GM21825 (cell line): Measurements from ENCODE around the gene PIP5K1B.
A peak's percentile ranks its signal among the peaks of the same experiment; 100 is the strongest.

Source experiments
- ATAC-seq: cut with Tn5 transposase; IDR thresholded peaks from one replicate; pipeline ENCODE4 v1.9.1; 2021; ENCODE audit warnings: mild to moderate bottlenecking, moderate library complexity; ENCODE audit not compliant: unreplicated experiment

Gene PIP5K1B

DNA sequence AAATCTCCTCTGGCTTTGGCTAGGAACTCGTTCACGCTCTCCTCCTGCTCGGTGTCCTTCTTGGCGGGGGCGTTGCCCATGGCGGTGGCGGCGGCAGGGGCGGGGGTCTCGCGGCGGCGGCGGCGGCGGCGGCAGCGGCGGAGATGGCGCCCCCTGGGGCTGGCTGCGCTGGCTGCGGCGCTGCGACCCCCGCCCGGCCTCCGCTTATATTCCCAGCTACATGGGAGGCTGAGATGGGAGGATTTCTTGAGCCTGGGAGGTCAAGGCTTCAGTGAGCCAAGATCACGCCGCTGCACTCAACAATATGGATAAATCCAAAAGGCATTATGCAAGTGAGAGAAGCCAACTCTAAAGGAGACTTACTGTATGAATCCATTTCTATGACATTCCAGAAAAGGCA is 309.0 kb downstream of the PIP5K1B start, which contains the start of gene PRKACG:
Gene PRKACG (minus strand): TSS at position 101 of the 400 bp plus-strand sequence. CDS start 21 bp downstream, at position 80.
- ATAC-seq: no peak

DNA sequence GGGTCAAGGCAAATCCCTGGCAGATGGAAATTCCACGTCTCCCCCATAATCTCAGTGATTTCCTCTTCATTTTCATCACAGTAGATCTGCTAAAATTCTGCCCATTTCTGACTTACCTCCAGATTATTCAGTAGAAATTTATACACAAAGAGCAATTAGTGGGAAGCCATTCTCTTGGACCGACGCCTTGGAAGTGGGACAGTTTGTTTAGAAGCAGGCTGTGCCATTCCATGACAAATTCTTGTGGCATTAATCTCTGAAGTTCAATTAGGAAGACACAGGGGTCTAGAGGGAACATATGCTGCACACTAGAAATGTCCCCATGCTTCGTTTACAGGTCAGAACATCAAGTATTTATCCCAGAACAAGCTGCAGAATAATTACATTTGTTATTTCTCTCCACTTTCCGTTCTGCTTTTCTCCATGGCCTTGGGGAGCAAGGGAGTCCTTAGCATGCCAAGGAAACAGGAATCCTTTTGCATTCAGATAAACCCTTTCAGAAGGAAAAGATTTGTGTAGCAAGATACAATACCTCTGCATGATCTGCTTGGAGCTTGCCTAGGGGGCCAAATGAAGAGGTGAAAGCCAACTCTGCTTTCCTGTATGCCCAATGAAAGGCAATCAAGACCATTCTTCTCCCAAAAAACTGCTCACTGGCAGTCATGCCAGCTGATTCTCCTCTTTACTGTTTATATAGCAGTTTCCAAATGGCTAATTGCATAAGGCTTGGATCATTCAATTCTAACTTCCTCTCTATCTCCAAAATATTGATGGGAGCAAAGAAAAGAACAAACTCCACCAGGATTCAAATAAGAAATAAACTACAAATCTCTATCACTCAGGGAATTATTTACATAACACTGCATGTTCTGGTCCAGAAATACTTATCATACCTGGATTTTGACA is 311.4 kb downstream of the PIP5K1B start:
- ATAC-seq: no peak

DNA sequence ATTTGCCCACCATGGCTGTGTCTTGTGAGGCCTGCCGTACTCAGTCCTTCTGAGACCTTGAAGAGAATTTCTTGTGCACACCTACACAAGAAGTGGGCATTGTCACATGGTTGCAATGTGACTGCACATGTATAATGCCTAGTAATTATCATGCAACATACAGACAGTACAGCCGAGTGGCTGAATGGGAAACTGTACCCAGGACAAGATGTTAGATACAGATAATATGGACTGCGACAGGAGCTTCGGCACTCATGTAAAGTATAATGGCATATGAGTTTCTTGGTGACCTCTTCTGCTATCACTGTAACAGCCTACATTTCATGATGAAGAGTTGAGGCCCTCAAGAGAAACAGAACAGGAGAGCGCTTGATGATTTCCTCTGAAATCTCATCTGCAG is 313.7 kb downstream of the PIP5K1B start:
- ATAC-seq: no peak

DNA sequence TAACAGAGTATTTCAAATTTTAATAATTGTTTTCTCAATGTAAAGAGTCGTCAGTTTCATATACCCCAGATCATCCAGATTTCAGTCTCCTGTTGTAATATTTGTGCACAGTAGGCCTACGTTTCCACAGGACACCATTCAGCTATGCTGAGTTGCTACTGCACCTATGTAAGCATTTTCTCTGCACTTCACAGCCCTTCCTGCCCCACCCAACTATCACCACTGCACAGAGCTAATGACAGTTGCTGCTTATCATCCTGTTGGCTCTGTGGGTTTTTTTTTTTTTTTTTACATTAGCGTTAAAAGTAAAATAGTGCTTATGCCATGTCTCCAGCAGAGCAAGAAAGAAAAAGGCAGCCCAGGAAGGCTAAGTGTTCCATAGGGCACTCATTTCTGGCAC is 314.8 kb downstream of the PIP5K1B start:
- ATAC-seq: no peak

DNA sequence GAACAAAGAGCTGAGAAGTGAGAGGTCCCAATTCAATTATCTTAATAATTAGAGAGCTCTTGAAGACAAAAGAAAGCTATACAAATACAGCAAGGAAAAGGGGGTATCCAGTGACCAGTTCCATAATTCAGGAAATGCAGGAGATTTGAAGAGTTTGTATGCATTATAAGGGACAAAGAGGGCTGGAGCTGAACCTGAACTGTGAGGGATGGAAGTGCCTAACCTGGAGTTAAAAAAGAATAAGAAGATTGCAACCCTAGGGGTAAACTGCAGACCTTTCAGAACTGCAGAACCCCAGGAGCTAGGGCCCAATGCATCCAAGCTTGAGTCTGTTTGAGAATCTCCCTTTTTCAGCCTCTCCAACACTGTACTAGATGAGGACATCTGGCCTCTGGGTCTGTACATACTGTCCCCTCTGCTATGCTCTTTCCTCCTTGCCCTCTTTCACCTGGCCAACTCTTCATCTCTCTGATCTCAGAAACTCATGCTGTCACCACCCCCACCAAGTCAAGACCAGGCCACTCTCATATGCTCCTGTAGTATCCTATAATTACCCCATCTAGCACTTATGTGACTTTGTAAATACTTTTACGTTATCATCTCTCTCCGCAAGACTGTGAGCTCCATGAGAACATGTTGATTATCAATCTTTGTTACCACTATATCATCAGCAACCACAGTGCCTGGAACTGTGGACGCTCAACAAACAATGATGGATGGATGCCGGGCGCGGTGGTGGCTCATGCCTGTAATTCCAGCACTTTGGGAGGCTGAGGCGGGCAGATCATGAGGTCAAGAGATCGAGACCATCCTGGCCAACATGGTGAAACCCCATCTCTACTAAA is 315.5 kb downstream of the PIP5K1B start:
- ATAC-seq: no peak

DNA sequence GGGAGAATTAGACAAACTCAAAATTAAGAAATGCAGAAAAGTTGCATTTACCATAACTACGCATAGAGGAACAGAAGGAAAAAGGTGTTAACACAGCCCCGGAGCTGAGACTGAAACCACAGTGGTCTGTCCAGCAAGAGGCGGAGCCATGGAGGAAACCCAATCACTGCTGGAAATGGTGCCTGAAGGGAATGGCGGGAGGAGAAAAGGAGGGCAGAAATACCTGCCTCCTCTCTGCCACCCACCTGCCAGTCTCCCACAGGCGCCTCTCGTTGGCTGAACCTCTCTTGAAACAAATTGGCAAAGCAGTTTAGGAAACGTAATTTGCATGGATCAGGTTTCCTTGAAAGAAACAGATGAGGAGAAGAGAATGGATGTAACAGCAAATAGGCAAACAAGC is 318.6 kb downstream of the PIP5K1B start:
- ATAC-seq: no peak

DNA sequence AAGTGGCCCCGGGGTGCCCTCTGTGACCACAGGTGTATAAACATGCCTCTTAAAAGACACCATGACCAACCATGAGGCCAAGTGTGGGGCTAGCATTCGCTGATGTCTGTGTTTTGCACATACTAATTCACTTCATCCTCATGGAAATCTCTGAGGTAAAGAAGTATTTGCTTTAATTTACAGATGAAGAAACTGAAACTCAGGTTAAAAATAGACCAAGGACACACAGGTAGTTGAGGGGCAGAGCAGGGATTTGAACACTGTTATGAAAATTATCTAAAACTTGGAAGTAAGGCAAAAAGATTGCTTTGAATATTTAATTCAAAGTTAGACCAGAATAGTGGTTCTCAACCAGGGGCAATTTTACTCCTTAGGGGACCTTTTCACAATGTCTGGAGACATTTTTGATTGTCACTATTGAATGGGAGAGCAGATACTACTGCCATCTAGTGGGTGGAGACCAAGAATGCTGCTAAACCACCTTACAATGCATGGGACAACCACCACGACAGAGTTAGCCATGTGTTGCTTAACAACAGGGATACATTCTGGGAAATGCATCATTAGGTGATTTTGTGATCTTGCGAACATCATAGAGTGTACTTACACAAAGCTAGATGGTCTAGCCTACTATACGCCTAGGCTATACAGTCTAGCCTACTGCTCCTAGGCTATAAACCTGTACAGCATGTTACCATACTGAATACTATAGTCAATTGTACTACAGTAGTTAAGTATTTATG is 322.5 kb downstream of the PIP5K1B start:
- ATAC-seq: peak; percentile 79

DNA sequence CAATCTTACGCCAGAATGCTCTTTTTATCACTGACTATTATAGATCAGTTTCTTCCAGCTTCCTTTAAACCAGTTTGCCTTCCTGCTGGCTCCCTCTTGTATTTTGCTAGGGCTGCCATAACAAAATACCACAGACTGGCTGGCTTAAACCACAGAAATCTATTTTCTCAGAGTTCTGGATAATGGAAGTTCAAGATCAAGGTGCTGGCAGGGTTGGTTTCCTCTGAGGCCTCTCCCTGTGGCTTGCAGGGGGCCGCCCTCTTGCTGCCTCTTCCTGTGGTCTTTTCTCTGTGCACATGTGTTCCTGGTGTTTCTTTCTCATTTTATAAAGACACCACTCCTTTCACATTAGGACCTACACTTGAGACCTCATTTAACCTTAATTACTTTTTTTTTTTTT is 323.7 kb downstream of the PIP5K1B start:
- ATAC-seq: no peak

DNA sequence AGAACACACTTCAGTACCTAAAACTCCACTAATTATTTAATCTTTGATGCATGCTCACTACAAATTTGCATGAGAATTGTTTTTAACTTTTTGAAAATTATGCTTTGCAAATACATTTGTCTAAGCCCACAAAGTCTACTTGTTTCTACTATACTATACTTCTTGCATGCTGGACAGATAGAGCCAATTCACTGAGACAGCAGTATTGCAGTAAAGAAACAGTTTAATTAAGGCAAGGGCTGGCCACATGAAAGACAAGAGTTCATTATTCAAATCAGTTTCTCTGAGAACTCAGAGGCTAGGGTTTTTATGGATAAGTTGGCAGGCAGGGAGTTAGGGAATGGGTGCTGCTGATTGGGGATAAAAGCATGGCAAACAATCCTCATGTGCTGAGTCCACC is 324.5 kb downstream of the PIP5K1B start:
- ATAC-seq: no peak

DNA sequence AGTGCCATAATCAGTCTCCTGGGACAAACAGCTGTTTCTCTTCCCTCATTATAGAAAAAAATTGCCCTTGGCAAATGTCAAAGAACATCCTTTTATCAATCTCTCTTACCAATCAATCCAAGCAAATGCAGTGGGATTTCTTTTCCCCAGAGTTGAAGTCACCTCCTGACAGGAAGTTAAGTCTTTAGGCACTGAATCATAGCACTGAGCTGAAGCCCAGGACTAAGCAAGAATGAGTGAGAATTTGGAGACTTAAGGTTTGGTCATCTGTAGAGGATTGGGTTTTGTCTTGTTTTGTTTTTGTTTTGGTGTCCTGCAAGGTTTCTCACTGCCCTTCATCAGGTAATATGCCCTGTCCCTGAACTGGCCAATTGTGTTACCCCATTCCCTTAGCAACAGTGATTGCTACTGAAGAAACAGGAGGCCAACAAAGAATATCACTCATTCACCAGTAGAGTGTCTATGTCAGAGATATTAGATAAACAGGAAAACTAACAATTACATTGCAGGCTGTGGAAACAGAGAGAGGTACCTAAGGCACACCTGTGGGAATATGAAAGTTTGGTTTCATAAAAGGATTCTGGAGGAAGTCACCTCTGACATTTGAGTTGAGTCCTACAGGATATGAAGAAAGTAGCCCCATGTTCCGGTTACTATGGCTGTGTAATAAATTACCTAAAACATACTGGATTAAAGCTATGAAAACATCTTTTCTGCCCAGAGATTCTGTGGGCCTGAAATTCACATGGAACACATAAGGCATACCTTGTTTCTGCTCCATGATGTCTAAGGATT is 326.0 kb downstream of the PIP5K1B start:
- no peak for ATAC-seq

DNA sequence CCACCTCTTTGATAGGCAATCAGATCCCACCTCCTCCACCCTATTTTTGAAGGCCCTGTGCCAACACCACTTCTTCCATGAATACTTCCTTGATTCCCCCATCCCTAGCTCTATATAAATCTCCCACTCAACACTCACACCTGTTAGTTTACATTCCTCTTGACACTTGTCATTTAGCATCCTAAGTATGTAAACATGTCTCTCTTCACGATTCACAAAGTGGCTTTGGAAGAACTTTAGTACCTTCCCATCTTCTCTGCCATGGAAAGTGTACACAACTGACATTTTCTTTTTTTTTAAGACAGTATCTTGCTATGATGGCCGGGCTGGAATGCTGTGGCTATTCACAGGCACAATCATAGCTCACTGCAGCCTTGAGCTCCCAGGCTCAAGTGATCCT is 329.0 kb downstream of the PIP5K1B start:
- no peak for ATAC-seq

DNA sequence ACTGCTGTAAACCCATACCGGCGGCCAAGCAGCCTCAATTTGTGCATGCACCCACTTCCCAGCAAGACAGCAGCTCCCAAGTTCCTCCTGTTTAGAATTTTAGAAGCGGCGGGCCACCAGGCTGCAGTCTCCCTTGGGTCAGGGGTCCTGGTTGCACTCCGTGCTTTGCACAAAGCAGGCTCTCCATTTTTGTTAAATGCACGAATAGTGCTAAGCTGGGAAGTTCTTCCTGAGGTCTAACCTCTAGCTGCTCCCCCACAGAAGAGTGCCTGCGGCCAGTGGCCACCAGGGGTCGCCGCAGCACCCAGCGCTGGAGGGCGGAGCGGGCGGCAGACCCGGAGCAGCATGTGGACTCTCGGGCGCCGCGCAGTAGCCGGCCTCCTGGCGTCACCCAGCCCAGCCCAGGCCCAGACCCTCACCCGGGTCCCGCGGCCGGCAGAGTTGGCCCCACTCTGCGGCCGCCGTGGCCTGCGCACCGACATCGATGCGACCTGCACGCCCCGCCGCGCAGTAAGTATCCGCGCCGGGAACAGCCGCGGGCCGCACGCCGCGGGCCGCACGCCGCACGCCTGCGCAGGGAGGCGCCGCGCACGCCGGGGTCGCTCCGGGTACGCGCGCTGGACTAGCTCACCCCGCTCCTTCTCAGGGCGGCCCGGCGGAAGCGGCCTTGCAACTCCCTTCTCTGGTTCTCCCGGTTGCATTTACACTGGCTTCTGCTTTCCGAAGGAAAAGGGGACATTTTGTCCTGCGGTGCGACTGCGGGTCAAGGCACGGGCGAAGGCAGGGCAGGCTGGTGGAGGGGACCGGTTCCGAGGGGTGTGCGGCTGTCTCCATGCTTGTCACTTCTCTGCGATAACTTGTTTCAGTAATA is 330.6 kb downstream of the PIP5K1B start, which contains the start of gene FXN:
Gene FXN (plus strand): TSS at position 315 of the 871 bp plus-strand sequence. CDS start 31 bp downstream, at position 346.
- ATAC-seq: peak; percentile 92

DNA sequence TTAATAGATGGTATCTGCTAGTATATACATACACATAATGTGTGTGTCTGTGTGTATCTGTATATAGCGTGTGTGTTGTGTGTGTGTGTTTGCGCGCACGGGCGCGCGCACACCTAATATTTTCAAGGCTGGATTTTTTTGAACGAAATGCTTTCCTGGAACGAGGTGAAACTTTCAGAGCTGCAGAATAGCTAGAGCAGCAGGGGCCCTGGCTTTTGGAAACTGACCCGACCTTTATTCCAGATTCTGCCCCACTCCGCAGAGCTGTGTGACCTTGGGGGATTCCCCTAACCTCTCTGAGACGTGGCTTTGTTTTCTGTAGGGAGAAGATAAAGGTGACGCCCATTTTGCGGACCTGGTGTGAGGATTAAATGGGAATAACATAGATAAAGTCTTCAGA is 331.3 kb downstream of the PIP5K1B start:
- peak; percentile 32 for ATAC-seq

DNA sequence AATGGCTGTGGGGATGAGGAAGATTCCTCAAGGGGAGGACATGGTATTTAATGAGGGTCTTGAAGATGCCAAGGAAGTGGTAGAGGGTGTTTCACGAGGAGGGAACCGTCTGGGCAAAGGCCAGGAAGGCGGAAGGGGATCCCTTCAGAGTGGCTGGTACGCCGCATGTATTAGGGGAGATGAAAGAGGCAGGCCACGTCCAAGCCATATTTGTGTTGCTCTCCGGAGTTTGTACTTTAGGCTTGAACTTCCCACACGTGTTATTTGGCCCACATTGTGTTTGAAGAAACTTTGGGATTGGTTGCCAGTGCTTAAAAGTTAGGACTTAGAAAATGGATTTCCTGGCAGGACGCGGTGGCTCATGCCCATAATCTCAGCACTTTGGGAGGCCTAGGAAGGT is 331.8 kb downstream of the PIP5K1B start:
- ATAC-seq: no peak

DNA sequence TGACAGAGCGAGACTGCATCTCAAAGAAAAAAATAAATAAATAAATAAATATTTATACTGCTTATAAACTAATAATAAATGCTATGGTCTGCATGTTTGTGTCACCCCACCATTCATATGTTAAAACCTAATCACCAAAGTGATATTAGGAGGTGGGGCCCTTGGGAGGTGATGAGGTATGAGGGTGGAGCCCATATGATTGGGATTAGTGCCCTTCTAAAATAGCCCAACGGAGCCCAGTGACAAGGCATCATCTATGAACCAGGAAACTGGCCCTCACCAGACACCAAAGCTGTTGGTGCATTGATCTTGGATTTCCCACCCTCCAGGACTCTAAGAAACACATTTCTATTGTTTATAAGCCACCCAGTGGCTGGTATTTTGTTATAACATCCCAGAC is 335.6 kb downstream of the PIP5K1B start:
- no peak for ATAC-seq

DNA sequence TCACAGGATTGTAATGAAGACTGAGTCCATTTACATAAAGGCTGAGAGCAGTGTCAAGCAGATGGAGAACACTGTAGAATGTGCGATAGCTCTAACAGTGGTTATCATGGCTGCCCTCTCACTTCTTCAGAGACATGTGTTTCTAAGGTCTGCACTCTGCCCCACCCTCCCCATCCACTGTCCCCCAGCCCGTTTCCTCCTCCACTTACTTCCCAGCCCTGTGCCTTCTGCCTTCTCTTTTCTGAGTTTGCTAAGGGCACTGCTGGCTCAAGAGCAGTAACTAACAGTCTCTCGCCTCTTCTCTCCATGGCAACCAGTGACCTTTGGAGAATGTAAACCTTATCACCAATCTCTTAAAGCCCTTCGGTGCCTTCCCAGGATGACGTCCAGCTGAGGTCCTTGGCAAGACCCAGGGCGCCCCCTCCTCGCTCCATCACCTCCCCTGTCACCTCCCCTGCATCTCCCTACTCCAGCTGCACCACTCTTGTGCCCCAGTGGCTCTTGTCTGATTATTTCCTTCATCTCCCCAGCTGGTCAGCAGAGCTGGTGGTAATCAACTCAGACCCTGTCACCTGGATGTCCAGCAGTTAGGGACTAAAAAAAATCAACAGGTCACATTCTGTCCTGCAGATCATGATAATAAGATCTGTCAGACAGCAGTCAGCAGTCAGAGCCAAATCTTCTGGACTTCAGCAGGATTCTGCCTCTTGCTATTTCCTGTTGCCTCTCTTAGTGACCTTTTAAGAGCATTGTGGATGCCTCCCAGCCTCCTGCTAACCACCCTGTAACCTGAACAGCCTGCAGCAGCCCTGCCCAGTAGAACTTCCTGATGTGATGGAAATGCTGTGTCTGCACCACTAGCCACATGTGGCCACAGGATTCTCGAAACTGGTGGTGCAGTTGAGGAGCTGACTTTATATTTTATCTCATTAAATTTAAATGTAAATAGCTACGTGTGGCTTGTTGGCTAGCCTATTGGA is 339.5 kb downstream of the PIP5K1B start:
- no peak for ATAC-seq

DNA sequence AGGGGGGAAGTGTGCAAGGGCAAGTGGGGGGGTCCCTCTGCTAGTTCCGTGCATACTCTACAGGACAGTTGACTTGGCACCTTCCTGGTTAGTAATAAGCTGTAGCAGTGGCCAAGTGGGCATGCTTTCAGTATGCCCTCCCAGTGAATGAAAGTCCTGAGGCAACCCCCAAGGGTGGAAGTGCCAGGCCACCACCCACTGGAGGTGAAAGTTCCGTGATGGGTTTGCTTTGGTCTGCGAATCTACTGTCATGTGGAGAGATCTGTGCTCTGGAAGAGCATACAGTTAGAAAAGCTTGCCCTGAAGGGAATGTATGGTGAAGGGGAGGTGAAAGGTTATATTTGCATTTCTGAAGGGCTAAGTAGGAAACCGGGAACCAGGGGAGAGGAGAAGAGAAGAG is 340.8 kb downstream of the PIP5K1B start:
- no peak for ATAC-seq

DNA sequence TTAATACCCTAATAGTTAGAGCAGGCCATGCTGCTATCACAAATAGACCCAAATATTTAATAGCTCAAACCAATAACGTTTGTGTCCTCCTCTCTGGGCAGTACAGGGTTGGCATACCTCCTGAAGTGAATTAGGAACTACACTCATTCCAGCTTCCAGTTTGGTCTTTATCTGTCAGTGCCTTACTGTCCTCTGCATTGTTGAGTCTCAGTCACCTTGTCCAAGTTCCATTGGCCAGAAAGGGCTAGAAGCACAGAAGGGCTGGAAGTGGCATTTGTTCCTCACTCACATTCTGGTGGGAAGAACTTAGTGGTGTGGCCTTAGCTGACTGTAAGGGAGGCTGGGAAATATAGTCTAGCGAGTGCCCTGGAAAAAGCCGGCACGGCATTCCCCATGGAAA is 341.7 kb downstream of the PIP5K1B start:
- ATAC-seq: no peak
